ENCODE data around the gene GORASP2. TPM values are rescaled to one million over a fixed set of nuclear protein-coding genes. Genes with fewer than 3 reads are reported as not detected.

The GORASP2 gene
- total RNA-seq, 1 donor from 2014 or later, result 94.7 TPM

GRCh38 chr2:170984079-170984478 is 55.0 kb downstream of the GORASP2 start:
- H3K4me3 Mint-ChIP-seq (ENCODE audit: unreplicated experiment), result no peak overlapping the region
- peaks cover 14% of the 10 kb centered on the region for H3K36me3 Mint-ChIP-seq (ENCODE audit: unreplicated experiment)
- H3K27ac Mint-ChIP-seq (ENCODE audit: unreplicated experiment), result no peak overlapping the region
- TF ChIP-seq CTCF (IDR thresholded peaks at IDR 0.05), result no peak
- no peaks in the 10 kb centered on the region for H3K4me1 Mint-ChIP-seq (ENCODE audit: unreplicated experiment)
- no peaks in the 10 kb centered on the region for H3K27me3 Mint-ChIP-seq (ENCODE audit: unreplicated experiment)
- H3K9me3 Mint-ChIP-seq (ENCODE audit: unreplicated experiment), result no peaks in the 10 kb centered on the region
- DNase-seq (ENCODE audit: extremely low spot score, unreplicated experiment), result no peak

GRCh38 chr2:170985407-170985806 is 56.4 kb downstream of the GORASP2 start:
- TF ChIP-seq CTCF (IDR thresholded peaks at IDR 0.05), result no peak
- Mint-ChIP-seq H3K27me3 (ENCODE audit: unreplicated experiment) (no peaks in the 10 kb centered on the region), H3K36me3 (ENCODE audit: unreplicated experiment) (peaks cover 18% of the 10 kb centered on the region), H3K27ac (ENCODE audit: unreplicated experiment) (no peak overlapping the region), H3K4me1 (ENCODE audit: unreplicated experiment) (no peaks in the 10 kb centered on the region), H3K4me3 (ENCODE audit: unreplicated experiment) (no peak overlapping the region), H3K9me3 (ENCODE audit: unreplicated experiment) (no peaks in the 10 kb centered on the region)
- no peak for DNase-seq (ENCODE audit: extremely low spot score, unreplicated experiment)

- Mint-ChIP-seq H3K27ac (ENCODE audit: unreplicated experiment) (no peak overlapping the region), H3K4me3 (ENCODE audit: unreplicated experiment) (no peak overlapping the region), H3K9me3 (ENCODE audit: unreplicated experiment) (no peaks in the 10 kb centered on the region), H3K4me1 (ENCODE audit: unreplicated experiment) (no peaks in the 10 kb centered on the region), H3K27me3 (ENCODE audit: unreplicated experiment) (no peaks in the 10 kb centered on the region), H3K36me3 (ENCODE audit: unreplicated experiment) (peaks cover 30% of the 10 kb centered on the region)
- no peak for DNase-seq (ENCODE audit: extremely low spot score, unreplicated experiment)
- no peak for TF ChIP-seq CTCF (IDR thresholded peaks at IDR 0.05)
Observed at GRCh38 chr2:170986566-170987258, 57.7 kb downstream of the GORASP2 start.

GRCh38 chr2:170991398-170992182 is 62.5 kb downstream of the GORASP2 start:
- DNase-seq (ENCODE audit: extremely low spot score, unreplicated experiment), result no peak
- Mint-ChIP-seq H3K27me3 (ENCODE audit: unreplicated experiment) (no peaks in the 10 kb centered on the region), H3K27ac (ENCODE audit: unreplicated experiment) (no peak overlapping the region), H3K9me3 (ENCODE audit: unreplicated experiment) (no peaks in the 10 kb centered on the region), H3K4me3 (ENCODE audit: unreplicated experiment) (no peak overlapping the region), H3K4me1 (ENCODE audit: unreplicated experiment) (no peaks in the 10 kb centered on the region), H3K36me3 (ENCODE audit: unreplicated experiment) (peaks cover 54% of the 10 kb centered on the region)
- no peak for TF ChIP-seq CTCF (IDR thresholded peaks at IDR 0.05)

- TF ChIP-seq CTCF (IDR thresholded peaks at IDR 0.05), result no peak
- Mint-ChIP-seq H3K9me3 (ENCODE audit: unreplicated experiment) (no peaks in the 10 kb centered on the region), H3K36me3 (ENCODE audit: unreplicated experiment) (peaks cover 53% of the 10 kb centered on the region), H3K27me3 (ENCODE audit: unreplicated experiment) (no peaks in the 10 kb centered on the region), H3K4me1 (ENCODE audit: unreplicated experiment) (no peaks in the 10 kb centered on the region), H3K27ac (ENCODE audit: unreplicated experiment) (no peak overlapping the region), H3K4me3 (ENCODE audit: unreplicated experiment) (no peak overlapping the region)
- DNase-seq (ENCODE audit: extremely low spot score, unreplicated experiment), result no peak
Observed at GRCh38 chr2:170996316-170996715, 67.3 kb downstream of the GORASP2 start.

Data from osteocyte (in vitro differentiated cells).